ENCODE measurements around the gene MVP.

DNA sequence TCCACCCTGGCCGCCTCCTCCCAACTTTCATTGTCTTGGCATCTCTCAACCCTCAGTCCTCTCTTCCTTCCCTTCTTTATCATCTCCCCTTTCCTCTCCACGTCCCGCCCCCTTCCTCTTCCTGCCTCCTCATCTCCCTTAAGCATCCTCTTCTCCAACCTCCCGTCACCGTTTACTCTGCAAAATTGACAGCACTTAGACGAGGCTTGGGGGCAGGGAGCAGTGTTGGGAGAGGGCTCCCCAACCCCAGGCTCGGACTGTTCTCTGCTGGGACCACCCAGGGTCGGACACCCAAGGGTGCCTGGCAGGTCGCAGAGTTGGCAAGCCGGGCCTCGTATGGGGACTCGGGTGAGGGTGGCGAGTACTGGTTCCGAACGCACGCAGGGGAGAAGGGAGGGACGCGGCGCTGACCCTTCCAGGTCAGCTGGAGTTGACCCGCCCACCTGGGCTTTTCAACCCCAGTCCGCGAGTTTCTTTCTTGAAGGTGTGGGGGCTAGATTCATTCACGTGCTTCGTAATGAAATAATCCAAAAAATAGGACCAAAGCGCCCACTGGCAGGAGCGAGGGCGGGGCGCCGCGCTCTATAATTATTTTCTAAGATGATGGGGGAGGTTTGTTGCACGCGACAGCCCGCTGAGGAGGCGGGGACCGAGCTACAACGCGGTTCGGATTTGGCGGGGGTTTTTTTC lies 5.1 kb upstream of the MVP start:
- TF ChIP-seq EZH2 (IDR thresholded peaks at IDR 0.05), result no peak
- TF ChIP-seq POLR2AphosphoS5 (IDR thresholded peaks at IDR 0.05; ENCODE audit: borderline replicate concordance, low read depth, low read length), result no peak

All from SK-N-MC (cell line).